ENCODE results near the gene EIF6. TPM values are rescaled to one million over a fixed set of nuclear protein-coding genes. Genes with fewer than 3 reads are reported as not detected.

EIF6 gene
- total RNA-seq, 2 experiments from 2014 or later, result 106 to 113 TPM

DNA sequence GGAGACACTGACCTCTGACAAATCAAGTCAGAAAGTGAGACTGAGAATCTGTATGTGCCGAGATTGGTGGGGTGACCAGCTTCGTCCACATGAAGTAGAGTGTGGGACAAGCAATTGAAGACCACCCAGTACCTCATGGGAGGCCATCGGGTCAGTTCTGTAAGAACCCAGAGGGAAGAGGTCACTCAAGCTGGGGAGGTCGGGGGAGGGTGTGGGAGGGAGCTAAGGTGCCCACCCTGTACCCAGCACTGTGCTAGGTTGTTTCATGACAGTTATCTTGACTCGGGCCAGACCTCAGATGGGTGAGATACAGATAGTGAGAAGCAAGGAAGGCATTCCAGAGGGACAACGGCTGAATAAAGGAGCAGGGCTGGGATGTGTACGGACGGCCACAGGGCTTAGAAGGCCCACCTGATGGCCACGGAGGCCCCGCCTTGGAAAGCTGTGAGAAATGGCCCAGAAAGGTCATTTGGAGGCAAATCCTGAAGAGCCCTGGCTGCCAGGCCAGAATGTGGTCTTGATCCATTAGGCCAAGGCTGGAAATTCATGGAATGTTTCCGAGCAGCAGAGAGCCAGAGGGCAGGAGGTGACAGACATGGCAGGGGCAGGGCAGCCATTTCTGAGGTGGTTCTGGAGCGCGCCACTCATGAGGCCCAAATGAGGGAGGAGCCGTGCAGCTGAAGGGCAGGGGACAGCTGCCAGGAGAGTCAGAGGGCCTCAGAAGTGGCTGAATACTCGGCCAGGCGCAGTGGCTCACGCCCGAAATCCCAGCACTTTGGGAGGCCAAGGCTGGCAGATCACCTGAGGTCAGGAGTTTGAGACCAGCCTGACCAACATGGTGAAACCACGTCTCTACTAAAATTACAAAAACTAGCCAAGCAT is 14.3 kb downstream of the EIF6 start:
- Histone ChIP-seq H3K4me1 (ENCODE audit: insufficient read depth, low read length, poor library complexity, severe bottlenecking) (no peaks in the 10 kb centered on the region), H3K27ac (ENCODE audit: low read depth, low read length, poor library complexity, severe bottlenecking) (no peak overlapping the region), H3K4me3 (ENCODE audit: low read depth, low read length, poor library complexity, severe bottlenecking) (no peak overlapping the region), H4K20me1 (ENCODE audit: insufficient read depth, low read length) (no peaks in the 10 kb centered on the region), H3K9me2 (ENCODE audit: insufficient read depth, low read length) (no peaks in the 10 kb centered on the region), H3K79me2 (ENCODE audit: insufficient read depth, low read depth, low read length) (no peaks in the 10 kb centered on the region), H3K36me3 (ENCODE audit: insufficient read depth, low read length) (no peaks in the 10 kb centered on the region), H2AFZ (ENCODE audit: low read length) (no peak overlapping the region), H3K9me3 (ENCODE audit: low read length) (no peaks in the 10 kb centered on the region), H3K4me2 (ENCODE audit: low read length) (no peak overlapping the region)
- POLR2A ChIA-PET, result no interaction called here
- DNase-seq (ENCODE audit: low spot score), result no peak
- BruUV-seq (replicated peaks), result no TSS peak
- intact Hi-C loops (cut with micrococcal nuclease; ENCODE audit: unreplicated experiment), result loop anchor here (10.0 kb wide), 1 partner anchor 395 kb away; the partner anchor contains the start of genes ACSS2 and GGT7
- TF ChIP-seq EZH2phosphoT487 (IDR thresholded peaks at IDR 0.05; ENCODE audit: borderline replicate concordance, low read depth, low read length), result no peak
- TF ChIP-seq, protein P1, sequence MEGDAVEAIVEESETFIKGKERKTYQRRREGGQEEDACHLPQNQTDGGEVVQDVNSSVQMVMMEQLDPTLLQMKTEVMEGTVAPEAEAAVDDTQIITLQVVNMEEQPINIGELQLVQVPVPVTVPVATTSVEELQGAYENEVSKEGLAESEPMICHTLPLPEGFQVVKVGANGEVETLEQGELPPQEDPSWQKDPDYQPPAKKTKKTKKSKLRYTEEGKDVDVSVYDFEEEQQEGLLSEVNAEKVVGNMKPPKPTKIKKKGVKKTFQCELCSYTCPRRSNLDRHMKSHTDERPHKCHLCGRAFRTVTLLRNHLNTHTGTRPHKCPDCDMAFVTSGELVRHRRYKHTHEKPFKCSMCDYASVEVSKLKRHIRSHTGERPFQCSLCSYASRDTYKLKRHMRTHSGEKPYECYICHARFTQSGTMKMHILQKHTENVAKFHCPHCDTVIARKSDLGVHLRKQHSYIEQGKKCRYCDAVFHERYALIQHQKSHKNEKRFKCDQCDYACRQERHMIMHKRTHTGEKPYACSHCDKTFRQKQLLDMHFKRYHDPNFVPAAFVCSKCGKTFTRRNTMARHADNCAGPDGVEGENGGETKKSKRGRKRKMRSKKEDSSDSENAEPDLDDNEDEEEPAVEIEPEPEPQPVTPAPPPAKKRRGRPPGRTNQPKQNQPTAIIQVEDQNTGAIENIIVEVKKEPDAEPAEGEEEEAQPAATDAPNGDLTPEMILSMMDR (conservative IDR thresholded peaks at IDR 0.05; ENCODE audit: low read length), result no peak
- CTCF ChIA-PET (ENCODE audit: unreplicated experiment), result interaction anchor here (0.5 to 1.7 kb wide), 3 partner anchors 8 to 125 kb away, joined by 3 to 4 read pairs (median 4); partner anchors contain the start of gene EIF6

DNA sequence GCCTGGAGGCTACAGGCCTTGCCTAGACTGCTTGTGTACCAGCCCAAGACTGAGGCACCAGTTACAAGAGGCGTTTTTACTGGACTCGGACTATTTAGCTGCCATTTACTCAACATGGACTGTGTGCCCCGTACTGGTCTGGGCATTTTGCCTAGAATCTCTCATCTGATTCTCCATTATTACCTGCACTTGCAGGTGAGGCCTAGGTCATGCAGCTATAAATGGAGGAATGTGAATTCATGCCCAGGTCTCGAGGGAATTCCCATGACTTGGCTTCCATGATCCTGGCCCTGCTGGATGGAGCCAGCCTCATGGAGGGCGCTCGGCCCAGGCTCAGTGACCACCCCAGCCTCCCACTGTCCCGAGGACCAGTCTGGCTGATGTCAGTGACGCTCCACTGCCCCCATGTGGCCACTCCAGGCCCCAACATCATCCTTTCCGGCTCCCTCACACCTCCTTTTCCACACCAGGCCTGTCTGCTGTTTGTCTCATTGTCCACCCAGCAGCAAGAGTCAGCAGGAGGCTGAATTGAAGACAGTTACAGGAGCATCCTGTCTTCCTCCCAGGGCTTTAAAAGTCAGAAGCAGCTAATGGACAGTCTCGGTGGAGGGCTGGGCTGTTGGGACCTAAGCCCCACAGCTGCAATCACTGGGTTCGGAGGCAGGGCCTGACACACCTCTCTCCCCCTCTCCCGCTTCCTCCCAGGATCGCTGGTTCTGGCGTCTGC is 15.4 kb downstream of the EIF6 start:
- no TSS peak for BruUV-seq (replicated peaks)
- H3K36me3 ChIP-seq (ENCODE audit: insufficient read depth, low read length), result no peaks in the 10 kb centered on the region
- H3K4me3 ChIP-seq (ENCODE audit: low read depth, low read length, poor library complexity, severe bottlenecking), result no peak overlapping the region
- H3K4me2 ChIP-seq (ENCODE audit: low read length), result no peak overlapping the region
- H3K27ac ChIP-seq (ENCODE audit: low read depth, low read length, poor library complexity, severe bottlenecking), result no peak overlapping the region
- no peaks in the 10 kb centered on the region for H3K79me2 ChIP-seq (ENCODE audit: insufficient read depth, low read depth, low read length)
- no peak for TF ChIP-seq EZH2phosphoT487 (IDR thresholded peaks at IDR 0.05; ENCODE audit: borderline replicate concordance, low read depth, low read length)
- TF ChIP-seq, protein P1 (conservative IDR thresholded peaks at IDR 0.05; ENCODE audit: low read length), result peak; percentile 87
- no peaks in the 10 kb centered on the region for H3K4me1 ChIP-seq (ENCODE audit: insufficient read depth, low read length, poor library complexity, severe bottlenecking)
- no peaks in the 10 kb centered on the region for H3K9me3 ChIP-seq (ENCODE audit: low read length)
- ChIA-PET POLR2A (no interaction called here), CTCF (ENCODE audit: unreplicated experiment) (interaction anchor here (0.5 to 1.7 kb wide), 5 partner anchors 7 to 313 kb away, joined by 3 to 5 read pairs (median 4); partner anchors contain the start of gene EIF6)
- H3K9me2 ChIP-seq (ENCODE audit: insufficient read depth, low read length), result no peaks in the 10 kb centered on the region
- no peaks in the 10 kb centered on the region for H4K20me1 ChIP-seq (ENCODE audit: insufficient read depth, low read length)
- peak; percentile 57 for DNase-seq (ENCODE audit: low spot score)
- no peak overlapping the region for H2AFZ ChIP-seq (ENCODE audit: low read length)
- intact Hi-C loops (cut with micrococcal nuclease; ENCODE audit: unreplicated experiment), result loop anchor here (2.0 to 5.0 kb wide), 2 partner anchors 124 to 172 kb away; no protein-coding TSS in a partner anchor
